Transverse colon (tissue), 4 donors: Measurements from ENCODE around the gene BAAT. TPM values are rescaled to one million over a fixed set of nuclear protein-coding genes. Genes with fewer than 3 reads are reported as not detected.

Experiments
- DNase-seq: peaks from one replicate; pipeline ENCODE4 v3.0.0-alpha.2; 2019
- H3K27ac ChIP-seq, 4 donors: fragments of 200-600 bp; sonication (generic); 2 replicates each; pipeline ENCODE4 v1.5.1; 2016 to 2018; ENCODE audit warnings: inconsistent platforms in 4 of 4
- H3K27me3 ChIP-seq: fragments of 200-600 bp; sonication (generic); 2 replicates; pipeline ENCODE4 v1.5.1; 2017; ENCODE audit warnings: inconsistent platforms
- H3K36me3 ChIP-seq, 4 donors: fragments of 200-600 bp; sonication (generic); 2 replicates each; pipeline ENCODE4 v1.5.1; 2017 to 2019; ENCODE audit warnings: inconsistent platforms in 4 of 4
- H3K4me1 ChIP-seq, 4 donors: fragments of 200-600 bp; sonication (generic); 2 replicates each; pipeline ENCODE4 v1.5.1; 2017 to 2020; ENCODE audit warnings: inconsistent platforms in 4 of 4
- H3K4me3 ChIP-seq, 4 donors: fragments of 200-600 bp; sonication (generic); 1 replicate in 1 of 4; 2 replicates in 3 of 4; pipeline versions ENCODE4 v1.5.1 to v1.6.1; 2017 to 2019; ENCODE audit warnings: inconsistent platforms in 4 of 4
- H3K9me3 ChIP-seq, 2 donors: fragments of 200-600 bp; sonication (generic); 2 replicates each; pipeline ENCODE4 v1.5.1; 2017 to 2019; ENCODE audit warnings: inconsistent platforms in 2 of 2
- CTCF ChIP-seq, 5 experiments: fragments of 200-600 bp in 3 of 5; fragments of 450-650 bp in 2 of 5; sonication (generic) in 3 of 5; IDR thresholded peaks; 1 replicate in 2 of 5; 2 replicates in 3 of 5; pipeline ENCODE4 v1.5.1; 2016 to 2017; ENCODE audit warnings: antibody characterized with exemption in 5 of 5, inconsistent platforms in 3 of 5, mild to moderate bottlenecking in 2 of 5, moderate library complexity in 1 of 5
- EP300 ChIP-seq: sonication (generic); formaldehyde crosslinking; IDR thresholded peaks from one replicate; pipeline ENCODE4 v1.6.1; 2017; ENCODE audit warnings: antibody characterized with exemption, low read depth
- POLR2A ChIP-seq: fragments of 450-650 bp; IDR thresholded peaks from one replicate; pipeline ENCODE4 v1.6.1; 2016; ENCODE audit warnings: antibody characterized with exemption, mild to moderate bottlenecking, moderate library complexity
- POLR2AphosphoS5 ChIP-seq, 3 donors: sonication (generic); formaldehyde crosslinking; IDR thresholded peaks; one replicate each; pipeline ENCODE4 v1.6.1; 2016; ENCODE audit warnings: antibody characterized with exemption in 3 of 3
- WGBS, 2 donors: methylation state at CpG; one replicate each; pipeline ENCODE4 v1.1.5; 2018; ENCODE audit warnings: low coverage in 1 of 2; 5-methylcytosine and 5-hydroxymethylcytosine counted together
- in situ Hi-C, 4 donors: fragments of 200-750 bp; cut with MboI; loops; one replicate each; pipeline versions ENCODE4 v1.15.0 to v1.15.1; 2017; ENCODE audit warnings: low sequenced_read_pairs in 3 of 4, low pct_ligation_motif_present in 1 of 4, low pct_unique_long_range_greater_than_20kb in 1 of 4
- intact Hi-C: fragments of 100-400 bp; cut with DNase I; formaldehyde crosslinking; loops from one replicate; pipeline ENCODE4 v1.15.1; 2023; ENCODE audit warnings: low total_unique reads
- total RNA-seq, 4 donors: library from RNA; depleted of rRNA; stranded (reverse); fragments of >200 nt; gene quantifications; one replicate each; pipeline ENCODE4 v1.1.0, GENCODE V29; 2016

The BAAT gene
- total RNA-seq, 4 donors from 2014 or later, result 0.14 TPM; not detected in 3

GRCh38 chr9:101383361-101383760, 1.4 kb downstream of the BAAT start:
- in situ Hi-C loops (no loop called here), intact Hi-C loops (no loop called here)
- TF ChIP-seq EP300 (no peak), POLR2AphosphoS5 (IDR thresholded peaks at IDR 0.05) (no peak), POLR2A (no peak), CTCF (IDR thresholded peaks at IDR 0.05) (no peak)
- Histone ChIP-seq H3K27me3 (no peaks in the 10 kb centered on the region), H3K9me3 (peaks cover 8 to 11% of the 10 kb centered on the region in 2 donors), H3K4me1 (peaks cover 0 to 3% (median 0%) of the 10 kb centered on the region in 4 donors), H3K4me3 (no peak overlapping the region), H3K36me3 (no peaks in the 10 kb centered on the region), H3K27ac (no peak overlapping the region)
- WGBS, 2 donors, result 84 to 89% methylated on average over 2 of the region's 2 CpGs
- no peak for DNase-seq

GRCh38 chr9:101381833-101382342, 2.9 kb downstream of the BAAT start:
- intact Hi-C loops, result no loop called here
- Histone ChIP-seq H3K27ac (no peak overlapping the region), H3K4me3 (no peak overlapping the region)

DNA sequence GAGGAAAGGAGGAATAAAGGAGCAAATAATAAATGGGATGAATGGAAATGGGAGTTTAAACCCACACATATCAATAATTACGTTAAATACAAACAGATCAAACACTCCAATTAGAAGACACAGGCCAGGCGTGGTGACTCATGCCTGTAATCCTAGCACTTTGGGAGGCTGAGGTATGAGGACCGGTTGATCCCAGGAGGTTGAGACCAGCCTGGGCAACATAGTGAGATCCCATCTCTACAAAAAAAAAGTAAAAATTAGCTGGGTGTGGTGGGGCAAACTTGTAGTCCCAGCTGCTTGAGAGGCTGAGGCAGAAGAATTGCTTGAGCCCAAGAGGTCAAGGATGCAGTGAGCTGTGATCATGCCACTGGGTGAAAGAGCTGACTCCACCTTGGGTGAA, 3.7 kb downstream of the BAAT start:
- Histone ChIP-seq H3K27me3 (no peaks in the 10 kb centered on the region), H3K4me1 (no peaks in the 10 kb centered on the region), H3K4me3 (no peak overlapping the region), H3K9me3 (peaks cover 8 to 11% of the 10 kb centered on the region in 2 donors), H3K36me3 (no peaks in the 10 kb centered on the region), H3K27ac (no peak overlapping the region)
- TF ChIP-seq POLR2AphosphoS5 (IDR thresholded peaks at IDR 0.05) (no peak), CTCF (IDR thresholded peaks at IDR 0.05) (no peak), EP300 (no peak)
- WGBS, 2 donors, result 94 to 97% methylated on average over 2 to 3 of the region's 3 CpGs
- in situ Hi-C loops (no loop called here), intact Hi-C loops (no loop called here)
- DNase-seq, result no peak

More at GRCh38 chr9:101381833-101382342, 2.9 kb downstream of the BAAT start:
- peaks cover 8 to 11% of the 10 kb centered on the region in 2 donors for H3K9me3 ChIP-seq
- no peaks in the 10 kb centered on the region for H3K27me3 ChIP-seq
- no peak for DNase-seq
- 88 to 92% methylated on average over 1 to 2 of the region's 2 CpGs for WGBS, 2 donors
- TF ChIP-seq EP300 (no peak), POLR2A (no peak)
- in situ Hi-C loops, result no loop called here
- no peaks in the 10 kb centered on the region for H3K36me3 ChIP-seq
- H3K4me1 ChIP-seq, result no peaks in the 10 kb centered on the region

- no peak for DNase-seq
- TF ChIP-seq POLR2AphosphoS5 (IDR thresholded peaks at IDR 0.05) (no peak), EP300 (no peak), CTCF (IDR thresholded peaks at IDR 0.05) (no peak), POLR2A (no peak)
- intact Hi-C loops, result no loop called here
- H3K4me3 ChIP-seq, result no peak overlapping the region
- in situ Hi-C loops, result no loop called here
- H3K27me3 ChIP-seq, result no peaks in the 10 kb centered on the region
- H3K36me3 ChIP-seq, result no peaks in the 10 kb centered on the region
- no peaks in the 10 kb centered on the region for H3K4me1 ChIP-seq
- peaks cover 6 to 8% of the 10 kb centered on the region in 2 donors for H3K9me3 ChIP-seq
- no peak overlapping the region for H3K27ac ChIP-seq
Measured at GRCh38 chr9:101380295-101380694, 4.5 kb downstream of the BAAT start.
